ENCODE results near the gene PAPOLB. TPM values are rescaled to one million over a fixed set of nuclear protein-coding genes. Genes with fewer than 3 reads are reported as not detected.

The PAPOLB gene
- polyA plus RNA-seq, 2 of the 4 experiments (the other 2 are of a cell fraction), result not detected

DNA sequence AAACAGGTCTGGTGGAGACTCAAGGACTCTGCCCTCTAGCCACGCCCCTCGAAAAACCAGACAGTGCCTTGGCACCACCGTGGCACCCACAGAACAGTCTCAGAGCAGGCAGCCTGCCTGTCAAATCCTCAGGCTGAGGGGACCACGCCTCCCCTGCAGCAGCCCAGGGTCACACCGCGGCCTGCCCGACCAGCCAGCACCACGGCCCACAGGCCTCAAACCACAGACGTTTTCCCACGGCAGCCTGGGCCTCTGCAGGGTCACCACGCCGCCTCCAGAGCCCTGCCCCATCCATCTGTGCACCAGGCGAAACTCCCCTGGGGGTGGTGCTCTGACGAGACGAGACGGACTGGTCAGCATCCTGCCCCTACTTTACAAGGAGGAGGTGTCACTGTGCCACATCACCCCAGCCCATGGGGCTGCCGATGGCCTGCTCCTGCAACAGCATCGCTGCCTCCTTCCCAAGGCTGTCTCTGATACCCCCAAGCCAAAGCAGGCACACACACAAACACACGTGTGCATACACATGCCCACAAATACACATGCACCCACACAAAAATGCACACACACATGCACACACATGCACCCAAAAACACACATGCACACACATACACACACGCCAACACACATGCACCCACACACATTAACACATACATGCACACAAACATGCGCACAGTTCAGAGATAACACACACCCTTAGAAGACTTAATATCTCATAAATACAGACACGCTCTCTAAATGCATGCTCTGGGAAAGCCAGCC is 24.6 kb downstream of the PAPOLB start:
- TF ChIP-seq, protein P1, sequence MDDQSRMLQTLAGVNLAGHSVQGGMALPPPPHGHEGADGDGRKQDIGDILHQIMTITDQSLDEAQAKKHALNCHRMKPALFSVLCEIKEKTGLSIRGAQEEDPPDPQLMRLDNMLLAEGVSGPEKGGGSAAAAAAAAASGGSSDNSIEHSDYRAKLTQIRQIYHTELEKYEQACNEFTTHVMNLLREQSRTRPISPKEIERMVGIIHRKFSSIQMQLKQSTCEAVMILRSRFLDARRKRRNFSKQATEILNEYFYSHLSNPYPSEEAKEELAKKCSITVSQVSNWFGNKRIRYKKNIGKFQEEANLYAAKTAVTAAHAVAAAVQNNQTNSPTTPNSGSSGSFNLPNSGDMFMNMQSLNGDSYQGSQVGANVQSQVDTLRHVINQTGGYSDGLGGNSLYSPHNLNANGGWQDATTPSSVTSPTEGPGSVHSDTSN (IDR thresholded peaks at IDR 0.05), result no peak
- TF ChIP-seq PHF8 (IDR thresholded peaks at IDR 0.05; ENCODE audit: borderline replicate concordance, low read depth) (no peak), ZC3H11A (IDR thresholded peaks at IDR 0.05) (no peak), RCOR1 (IDR thresholded peaks at IDR 0.05; ENCODE audit: low read depth, low read length) (no peak), CBX8 (IDR thresholded peaks at IDR 0.05) (no peak), MAFK (IDR thresholded peaks at IDR 0.05; ENCODE audit: partially characterized antibody) (no peak)
- TF ChIP-seq, protein P2, sequence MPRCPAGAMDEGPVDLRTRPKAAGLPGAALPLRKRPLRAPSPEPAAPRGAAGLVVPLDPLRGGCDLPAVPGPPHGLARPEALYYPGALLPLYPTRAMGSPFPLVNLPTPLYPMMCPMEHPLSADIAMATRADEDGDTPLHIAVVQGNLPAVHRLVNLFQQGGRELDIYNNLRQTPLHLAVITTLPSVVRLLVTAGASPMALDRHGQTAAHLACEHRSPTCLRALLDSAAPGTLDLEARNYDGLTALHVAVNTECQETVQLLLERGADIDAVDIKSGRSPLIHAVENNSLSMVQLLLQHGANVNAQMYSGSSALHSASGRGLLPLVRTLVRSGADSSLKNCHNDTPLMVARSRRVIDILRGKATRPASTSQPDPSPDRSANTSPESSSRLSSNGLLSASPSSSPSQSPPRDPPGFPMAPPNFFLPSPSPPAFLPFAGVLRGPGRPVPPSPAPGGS (IDR thresholded peaks at IDR 0.05), result no peak
- TF ChIP-seq, protein P3, sequence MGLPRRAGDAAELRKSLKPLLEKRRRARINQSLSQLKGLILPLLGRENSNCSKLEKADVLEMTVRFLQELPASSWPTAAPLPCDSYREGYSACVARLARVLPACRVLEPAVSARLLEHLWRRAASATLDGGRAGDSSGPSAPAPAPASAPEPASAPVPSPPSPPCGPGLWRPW (IDR thresholded peaks at IDR 0.05), result no peak
- ATAC-seq (no peak), FAIRE-seq (no peak), DNase-seq (ENCODE audit: low read depth in 1 of 2, low spot score in 1 of 2) (no peak)
- Histone ChIP-seq H3K4me2 (no peak overlapping the region), H3K4me3 (no peak overlapping the region), H3K4me1 (no peaks in the 10 kb centered on the region), H3K27ac (no peak overlapping the region), H3K9me3 (no peaks in the 10 kb centered on the region)
- POLR2A ChIA-PET, result no interaction called here
- 87% methylated on average over 21 of the region's 22 CpGs for WGBS (ENCODE audit: missing lambda C conversion rate)
- CTCF ChIA-PET, result interaction anchor here (0.9 kb wide), 1 partner anchor 45 kb away, joined by 4 read pairs; no protein-coding TSS in a partner anchor

DNA sequence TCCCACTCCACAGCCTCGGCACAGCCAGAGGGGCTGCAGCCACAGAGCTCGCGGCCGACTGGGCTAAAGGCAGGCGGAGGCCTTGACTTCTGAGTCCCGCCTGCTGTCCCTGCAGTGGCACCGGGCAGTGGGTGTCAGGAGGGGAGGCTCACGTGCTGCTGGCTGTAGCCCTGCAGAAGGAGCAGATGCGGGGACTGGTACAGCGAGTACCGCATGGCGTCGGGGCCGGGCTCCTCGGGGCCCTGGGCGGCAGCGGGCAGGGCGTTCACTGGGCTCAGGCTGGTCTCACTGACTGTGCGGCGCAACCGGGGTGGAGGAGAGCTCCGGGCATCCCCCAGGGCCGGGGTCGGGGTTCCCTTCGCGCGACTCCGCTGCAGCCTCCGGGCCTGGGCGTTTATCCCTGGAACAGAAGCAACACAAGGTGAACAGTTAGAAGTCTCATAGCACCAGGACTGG is 25.6 kb downstream of the PAPOLB start:
- ChIA-PET POLR2A (no interaction called here), CTCF (interaction anchor here (1.0 kb wide), 1 partner anchor 47 kb away, joined by 3 read pairs; the partner anchor contains the start of gene RADIL)
- ATAC-seq (no peak), DNase-seq (ENCODE audit: low read depth in 1 of 2, low spot score in 1 of 2) (no peak), FAIRE-seq (no peak)
- Histone ChIP-seq H3K4me2 (no peak overlapping the region), H3K9me3 (no peaks in the 10 kb centered on the region), H3K4me1 (no peaks in the 10 kb centered on the region), H3K27ac (no peak overlapping the region), H3K4me3 (no peak overlapping the region)
- TF ChIP-seq HOXA7 (CRISPR knock-in tag; IDR thresholded peaks at IDR 0.05) (no peak), HEYL (CRISPR knock-in tag; IDR thresholded peaks at IDR 0.05) (no peak), CBX2 (IDR thresholded peaks at IDR 0.05; ENCODE audit: borderline replicate concordance, low read depth) (no peak), FOXS1 (CRISPR knock-in tag; IDR thresholded peaks at IDR 0.05) (no peak), RNF2 (IDR thresholded peaks at IDR 0.05; ENCODE audit: borderline replicate concordance, low read depth) (no peak), EP300 (IDR thresholded peaks at IDR 0.05) (no peak), MYC (IDR thresholded peaks at IDR 0.05; ENCODE audit: borderline replicate concordance, low read length) (no peak), FOSB (CRISPR knock-in tag; IDR thresholded peaks at IDR 0.05) (no peak), TP53 (CRISPR knock-in tag; IDR thresholded peaks at IDR 0.05) (no peak), ESRRA (IDR thresholded peaks at IDR 0.05; ENCODE audit: borderline replicate concordance, low read length) (no peak), RCOR1 (IDR thresholded peaks at IDR 0.05; ENCODE audit: low read depth, low read length) (no peak), CBX8 (IDR thresholded peaks at IDR 0.05) (no peak), ZSCAN20 (CRISPR knock-in tag; IDR thresholded peaks at IDR 0.05) (no peak), KDM5A (IDR thresholded peaks at IDR 0.05) (no peak), POLR2A (IDR thresholded peaks at IDR 0.05; ENCODE audit: low read length) (no peak), HOXB13 (CRISPR knock-in tag; IDR thresholded peaks at IDR 0.05; ENCODE audit: low read depth) (no peak), ZFP36 (IDR thresholded peaks at IDR 0.05; ENCODE audit: borderline replicate concordance, partially characterized antibody) (no peak)
- TF ChIP-seq, protein P4, sequence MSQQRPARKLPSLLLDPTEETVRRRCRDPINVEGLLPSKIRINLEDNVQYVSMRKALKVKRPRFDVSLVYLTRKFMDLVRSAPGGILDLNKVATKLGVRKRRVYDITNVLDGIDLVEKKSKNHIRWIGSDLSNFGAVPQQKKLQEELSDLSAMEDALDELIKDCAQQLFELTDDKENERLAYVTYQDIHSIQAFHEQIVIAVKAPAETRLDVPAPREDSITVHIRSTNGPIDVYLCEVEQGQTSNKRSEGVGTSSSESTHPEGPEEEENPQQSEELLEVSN (IDR thresholded peaks at IDR 0.05; ENCODE audit: borderline replicate concordance, low read depth), result no peak
- TF ChIP-seq, protein P5, sequence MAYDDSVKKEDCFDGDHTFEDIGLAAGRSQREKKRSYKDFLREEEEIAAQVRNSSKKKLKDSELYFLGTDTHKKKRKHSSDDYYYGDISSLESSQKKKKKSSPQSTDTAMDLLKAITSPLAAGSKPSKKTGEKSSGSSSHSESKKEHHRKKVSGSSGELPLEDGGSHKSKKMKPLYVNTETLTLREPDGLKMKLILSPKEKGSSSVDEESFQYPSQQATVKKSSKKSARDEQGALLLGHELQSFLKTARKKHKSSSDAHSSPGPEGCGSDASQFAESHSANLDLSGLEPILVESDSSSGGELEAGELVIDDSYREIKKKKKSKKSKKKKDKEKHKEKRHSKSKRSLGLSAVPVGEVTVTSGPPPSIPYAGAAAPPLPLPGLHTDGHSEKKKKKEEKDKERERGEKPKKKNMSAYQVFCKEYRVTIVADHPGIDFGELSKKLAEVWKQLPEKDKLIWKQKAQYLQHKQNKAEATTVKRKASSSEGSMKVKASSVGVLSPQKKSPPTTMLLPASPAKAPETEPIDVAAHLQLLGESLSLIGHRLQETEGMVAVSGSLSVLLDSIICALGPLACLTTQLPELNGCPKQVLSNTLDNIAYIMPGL (CRISPR knock-in tag; IDR thresholded peaks at IDR 0.05; ENCODE audit: borderline replicate concordance), result no peak
- TF ChIP-seq, protein P6, sequence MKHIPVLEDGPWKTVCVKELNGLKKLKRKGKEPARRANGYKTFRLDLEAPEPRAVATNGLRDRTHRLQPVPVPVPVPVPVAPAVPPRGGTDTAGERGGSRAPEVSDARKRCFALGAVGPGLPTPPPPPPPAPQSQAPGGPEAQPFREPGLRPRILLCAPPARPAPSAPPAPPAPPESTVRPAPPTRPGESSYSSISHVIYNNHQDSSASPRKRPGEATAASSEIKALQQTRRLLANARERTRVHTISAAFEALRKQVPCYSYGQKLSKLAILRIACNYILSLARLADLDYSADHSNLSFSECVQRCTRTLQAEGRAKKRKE (CRISPR knock-in tag; IDR thresholded peaks at IDR 0.05; ENCODE audit: low read depth), result no peak
- 93% methylated on average over 16 of the region's 30 CpGs for WGBS (ENCODE audit: missing lambda C conversion rate)

Measured in A549 (cell line).